A549 treated with Mapracorat at 1 μM for 4 hours (cell line): Measurements from ENCODE around the gene ABCC6. TPM values are rescaled to one million over a fixed set of nuclear protein-coding genes. Genes with fewer than 3 reads are reported as not detected.

ENCODE experiments used
- total RNA-seq: library from RNA; stranded (reverse); fragments of 200-300 nt; extraction: Qiagen RNA extraction; gene quantifications from 5 replicates; pipeline ENCODE4 v1.2.3, GENCODE V29; 2022

Gene ABCC6
- 0.70 to 1.8 TPM (median 0.95 TPM) in 5 replicates for total RNA-seq

GRCh38 chr16:16222850-16223661 lies at the start of gene ABCC6:
ABCC6 (minus strand) TSS chr16:16223494; CDS start chr16:16223434, 60 bp downstream.

Other genes starting within 250 kb of the ABCC6 start
- 19.5 to 25.6 TPM (median 24.5 TPM) in 5 replicates for gene NOMO3, start 9.0 kb upstream of the ABCC6 start, total RNA-seq
- 5.4 to 12.3 TPM (median 10.6 TPM) in 5 replicates for gene NPIPA7, start 155.6 kb upstream of the ABCC6 start, total RNA-seq